WTC11 (cell line): Measurements from ENCODE around the gene FCER1A. TPM values are rescaled to one million over a fixed set of nuclear protein-coding genes. Genes with fewer than 3 reads are reported as not detected.

Experiments
- ATAC-seq: fragments of 200-7000 bp; cut with Tn5 transposase; 2 replicates; pipeline ENCODE4 v1.10.0; 2021; ENCODE audit warnings: mild to moderate bottlenecking, moderate library complexity
- CTCF ChIA-PET: fragments of 300-600 bp; sonication (Branson Sonifier 250); formaldehyde crosslinking; loops from one replicate; lab custom pipeline; 2021; ENCODE audit warnings: antibody characterized with exemption; lab: Charles Lee
- POLR2A ChIA-PET: fragments of 350-600 bp; sonication (Branson Sonifier 250); formaldehyde crosslinking; loops from one replicate; lab custom pipeline; 2021; ENCODE audit warnings: antibody characterized with exemption; lab: Charles Lee
- DNase-seq: peaks from one replicate; pipeline ENCODE4 v3.0.0; 2021; ENCODE audit warnings: low spot score
- H3K27ac Mint-ChIP-seq: 2 replicates; pipeline ENCODE4 v1.8.0; 2021; ENCODE audit warnings: mixed read lengths
- H3K27me3 Mint-ChIP-seq: 2 replicates; pipeline ENCODE4 v1.8.0; 2021; ENCODE audit warnings: low read depth, mild to moderate bottlenecking, moderate library complexity, mixed read lengths
- H3K36me3 Mint-ChIP-seq: 2 replicates; pipeline ENCODE4 v1.8.0; 2021; ENCODE audit warnings: mixed read lengths
- H3K4me1 Mint-ChIP-seq: 2 replicates; pipeline ENCODE4 v1.8.0; 2022; ENCODE audit warnings: mixed read lengths
- H3K4me3 Mint-ChIP-seq: 2 replicates; pipeline ENCODE4 v1.8.0; 2021; ENCODE audit warnings: mild to moderate bottlenecking, moderate library complexity, mixed read lengths
- H3K9me3 Mint-ChIP-seq: 2 replicates; pipeline ENCODE4 v1.8.0; 2021; ENCODE audit warnings: mixed read lengths
- ATF6 ChIP-seq: sonication (generic); formaldehyde crosslinking; IDR thresholded peaks from 2 replicates; pipeline ENCODE4 v1.8.1; 2023; ENCODE audit warnings: mild to moderate bottlenecking, missing genetic modification reagents
- CDX4 ChIP-seq: fragments of 250-450 bp; sonication (Bioruptor Pico); IDR thresholded peaks from 2 replicates; pipeline ENCODE4 v1.9.0; 2021; ENCODE audit warnings: moderate library complexity, mild to moderate bottlenecking, inconsistent platforms, borderline replicate concordance
- ERG ChIP-seq: fragments of 250-450 bp; sonication (Bioruptor Pico); IDR thresholded peaks from 2 replicates; pipeline ENCODE4 v1.8.0; 2021; ENCODE audit warnings: mild to moderate bottlenecking
- FOXJ3 ChIP-seq: sonication (generic); formaldehyde crosslinking; IDR thresholded peaks from 2 replicates; pipeline ENCODE4 v1.9.0; 2021; ENCODE audit warnings: missing genetic modification reagents, mild to moderate bottlenecking, borderline replicate concordance
- FOXK1 ChIP-seq: sonication (generic); formaldehyde crosslinking; IDR thresholded peaks from 2 replicates; pipeline ENCODE4 v1.8.0; 2022; ENCODE audit warnings: mild to moderate bottlenecking, moderate library complexity, missing genetic modification reagents
- FOXP1 ChIP-seq: sonication (generic); formaldehyde crosslinking; IDR thresholded peaks from 2 replicates; pipeline ENCODE4 v1.8.0; 2022; ENCODE audit warnings: missing genetic modification reagents, mild to moderate bottlenecking, moderate library complexity, borderline replicate concordance
- GABPB1 ChIP-seq: sonication (generic); formaldehyde crosslinking; IDR thresholded peaks from 2 replicates; pipeline ENCODE4 v1.8.1; 2023; ENCODE audit warnings: mild to moderate bottlenecking, missing genetic modification reagents
- KAT7 ChIP-seq: sonication (generic); formaldehyde crosslinking; IDR thresholded peaks from 2 replicates; pipeline ENCODE4 v1.8.1; 2023; ENCODE audit warnings: missing genetic modification reagents, mild to moderate bottlenecking, borderline replicate concordance
- MLX ChIP-seq: sonication (generic); formaldehyde crosslinking; IDR thresholded peaks from 2 replicates; pipeline ENCODE4 v1.8.1; 2023; ENCODE audit warnings: mild to moderate bottlenecking, missing genetic modification reagents, moderate library complexity
- MYBL2 ChIP-seq: sonication (generic); formaldehyde crosslinking; IDR thresholded peaks from 2 replicates; pipeline ENCODE4 v1.8.1; 2023; ENCODE audit warnings: mild to moderate bottlenecking, moderate library complexity, missing genetic modification reagents
- NFE2L1 ChIP-seq: sonication (generic); formaldehyde crosslinking; IDR thresholded peaks from 2 replicates; pipeline ENCODE4 v1.8.1; 2023; ENCODE audit warnings: missing genetic modification reagents
- RORB ChIP-seq: fragments of 250-450 bp; sonication (Bioruptor Pico); IDR thresholded peaks from 2 replicates; pipeline ENCODE4 v1.9.0; 2021; ENCODE audit warnings: mild to moderate bottlenecking
- SMAD3 ChIP-seq: sonication (generic); formaldehyde crosslinking; IDR thresholded peaks from 2 replicates; pipeline ENCODE4 v1.8.0; 2022; ENCODE audit warnings: missing genetic modification reagents, mild to moderate bottlenecking, borderline replicate concordance
- TEAD4 ChIP-seq: sonication (generic); formaldehyde crosslinking; IDR thresholded peaks from 2 replicates; pipeline ENCODE4 v1.8.0; 2022; ENCODE audit warnings: mild to moderate bottlenecking, missing genetic modification reagents
- ZBTB21 ChIP-seq: sonication (generic); formaldehyde crosslinking; IDR thresholded peaks from 2 replicates; pipeline ENCODE4 v1.8.1; 2023; ENCODE audit warnings: mild to moderate bottlenecking, missing genetic modification reagents, borderline replicate concordance
- ZNF219 ChIP-seq: sonication (generic); formaldehyde crosslinking; IDR thresholded peaks from 2 replicates; pipeline ENCODE4 v1.8.0; 2023; ENCODE audit warnings: missing genetic modification reagents, mild to moderate bottlenecking, borderline replicate concordance
- ZNF263 ChIP-seq: sonication (generic); formaldehyde crosslinking; IDR thresholded peaks from 2 replicates; pipeline ENCODE4 v1.8.1; 2022; ENCODE audit warnings: low read depth, mild to moderate bottlenecking, moderate library complexity, missing genetic modification reagents
- total RNA-seq: library from RNA; stranded (reverse); gene quantifications from 3 replicates; pipeline ENCODE4 v1.2.3, GENCODE V29; 2021
- TF ChIP-seq, protein P1 (sequence below): fragments of 250-450 bp; sonication (Bioruptor Pico); IDR thresholded peaks from 2 replicates; pipeline ENCODE4 v1.9.0; 2021; ENCODE audit warnings: mild to moderate bottlenecking, borderline replicate concordance
- TF ChIP-seq, protein P2 (sequence below): sonication (generic); formaldehyde crosslinking; conservative IDR thresholded peaks from 2 replicates; pipeline ENCODE4 v1.8.1; 2022; ENCODE audit warnings: mild to moderate bottlenecking, missing genetic modification reagents
- TF ChIP-seq, protein P3 (sequence below): sonication (generic); formaldehyde crosslinking; IDR thresholded peaks from 2 replicates; pipeline ENCODE4 v1.8.0; 2023; ENCODE audit warnings: missing genetic modification reagents

Gene FCER1A
- total RNA-seq, 1 experiment from 2014 or later: not detected

DNA sequence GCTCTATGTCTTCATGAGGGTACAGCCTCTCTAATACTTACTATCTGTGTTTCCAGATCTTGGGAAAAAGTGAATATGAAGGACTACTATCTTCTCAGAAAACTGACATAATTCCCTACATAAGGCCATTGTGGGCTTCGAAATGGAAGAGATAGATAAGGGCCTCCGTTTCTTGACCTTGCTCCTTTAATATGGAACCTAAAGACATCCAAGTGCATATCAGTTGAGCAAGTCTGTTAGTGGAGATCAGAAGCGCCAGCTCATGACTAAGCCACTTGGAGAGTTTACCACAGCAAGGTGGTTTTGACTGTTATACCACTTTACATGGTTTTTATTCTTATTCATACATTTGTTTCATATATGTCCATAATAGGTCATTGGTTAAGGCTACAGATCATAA, 35.3 kb upstream of the FCER1A start (continued):
- TF ChIP-seq, protein P1, sequence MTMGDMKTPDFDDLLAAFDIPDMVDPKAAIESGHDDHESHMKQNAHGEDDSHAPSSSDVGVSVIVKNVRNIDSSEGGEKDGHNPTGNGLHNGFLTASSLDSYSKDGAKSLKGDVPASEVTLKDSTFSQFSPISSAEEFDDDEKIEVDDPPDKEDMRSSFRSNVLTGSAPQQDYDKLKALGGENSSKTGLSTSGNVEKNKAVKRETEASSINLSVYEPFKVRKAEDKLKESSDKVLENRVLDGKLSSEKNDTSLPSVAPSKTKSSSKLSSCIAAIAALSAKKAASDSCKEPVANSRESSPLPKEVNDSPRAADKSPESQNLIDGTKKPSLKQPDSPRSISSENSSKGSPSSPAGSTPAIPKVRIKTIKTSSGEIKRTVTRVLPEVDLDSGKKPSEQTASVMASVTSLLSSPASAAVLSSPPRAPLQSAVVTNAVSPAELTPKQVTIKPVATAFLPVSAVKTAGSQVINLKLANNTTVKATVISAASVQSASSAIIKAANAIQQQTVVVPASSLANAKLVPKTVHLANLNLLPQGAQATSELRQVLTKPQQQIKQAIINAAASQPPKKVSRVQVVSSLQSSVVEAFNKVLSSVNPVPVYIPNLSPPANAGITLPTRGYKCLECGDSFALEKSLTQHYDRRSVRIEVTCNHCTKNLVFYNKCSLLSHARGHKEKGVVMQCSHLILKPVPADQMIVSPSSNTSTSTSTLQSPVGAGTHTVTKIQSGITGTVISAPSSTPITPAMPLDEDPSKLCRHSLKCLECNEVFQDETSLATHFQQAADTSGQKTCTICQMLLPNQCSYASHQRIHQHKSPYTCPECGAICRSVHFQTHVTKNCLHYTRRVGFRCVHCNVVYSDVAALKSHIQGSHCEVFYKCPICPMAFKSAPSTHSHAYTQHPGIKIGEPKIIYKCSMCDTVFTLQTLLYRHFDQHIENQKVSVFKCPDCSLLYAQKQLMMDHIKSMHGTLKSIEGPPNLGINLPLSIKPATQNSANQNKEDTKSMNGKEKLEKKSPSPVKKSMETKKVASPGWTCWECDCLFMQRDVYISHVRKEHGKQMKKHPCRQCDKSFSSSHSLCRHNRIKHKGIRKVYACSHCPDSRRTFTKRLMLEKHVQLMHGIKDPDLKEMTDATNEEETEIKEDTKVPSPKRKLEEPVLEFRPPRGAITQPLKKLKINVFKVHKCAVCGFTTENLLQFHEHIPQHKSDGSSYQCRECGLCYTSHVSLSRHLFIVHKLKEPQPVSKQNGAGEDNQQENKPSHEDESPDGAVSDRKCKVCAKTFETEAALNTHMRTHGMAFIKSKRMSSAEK (CRISPR knock-in tag): no peak
- TF ChIP-seq CDX4 (CRISPR knock-in tag) (no peak), SMAD3 (CRISPR knock-in tag) (no peak), TEAD4 (CRISPR knock-in tag) (no peak), ZBTB21 (CRISPR knock-in tag) (no peak), NFE2L1 (CRISPR knock-in tag) (no peak), FOXJ3 (CRISPR knock-in tag) (no peak), KAT7 (no peak), FOXK1 (CRISPR knock-in tag) (no peak), ZNF263 (CRISPR knock-in tag) (no peak), ZNF219 (CRISPR knock-in tag) (no peak), MYBL2 (CRISPR knock-in tag) (no peak)

- Mint-ChIP-seq H3K27me3 (peaks cover 5% of the 10 kb centered on the region; the same call in 1 of the 2 replicates), H3K4me3 (no peak overlapping the region), H3K27ac (no peak overlapping the region), H3K9me3 (no peaks in the 10 kb centered on the region), H3K4me1 (no peaks in the 10 kb centered on the region), H3K36me3 (no peaks in the 10 kb centered on the region)
- DNase-seq: no peak
- ATAC-seq: no peak
- POLR2A ChIA-PET: no interaction called here
- CTCF ChIA-PET: interaction anchor here (0.7 kb wide), 1 partner anchor 59 kb away, joined by 3 read pairs; no protein-coding TSS in a partner anchor
- TF ChIP-seq ERG (CRISPR knock-in tag) (no peak), ATF6 (no peak), GABPB1 (CRISPR knock-in tag) (no peak), MLX (no peak), RORB (CRISPR knock-in tag) (no peak), FOXP1 (CRISPR knock-in tag) (no peak)
- TF ChIP-seq, protein P2, sequence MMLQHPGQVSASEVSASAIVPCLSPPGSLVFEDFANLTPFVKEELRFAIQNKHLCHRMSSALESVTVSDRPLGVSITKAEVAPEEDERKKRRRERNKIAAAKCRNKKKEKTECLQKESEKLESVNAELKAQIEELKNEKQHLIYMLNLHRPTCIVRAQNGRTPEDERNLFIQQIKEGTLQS: no peak
- TF ChIP-seq, protein P1 (CRISPR knock-in tag): no peak
- TF ChIP-seq, protein P3, sequence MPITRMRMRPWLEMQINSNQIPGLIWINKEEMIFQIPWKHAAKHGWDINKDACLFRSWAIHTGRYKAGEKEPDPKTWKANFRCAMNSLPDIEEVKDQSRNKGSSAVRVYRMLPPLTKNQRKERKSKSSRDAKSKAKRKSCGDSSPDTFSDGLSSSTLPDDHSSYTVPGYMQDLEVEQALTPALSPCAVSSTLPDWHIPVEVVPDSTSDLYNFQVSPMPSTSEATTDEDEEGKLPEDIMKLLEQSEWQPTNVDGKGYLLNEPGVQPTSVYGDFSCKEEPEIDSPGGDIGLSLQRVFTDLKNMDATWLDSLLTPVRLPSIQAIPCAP (CRISPR knock-in tag): no peak
These were observed 27.5 kb upstream of the FCER1A start for GRCh38 chr1:159274631-159275030.
